KOPT-K1 (cell line): ENCODE results near the gene SLX4.
A peak's percentile ranks its signal among the peaks of the same experiment; 100 is the strongest.
"Not testable (repeated sequence)": the region's sequence is repeated elsewhere in the genome, so short reads cannot be mapped to it uniquely, and the experiment has no call there.

Source experiments
- H3K27ac ChIP-seq: fragments of 200-600 bp; sonication (generic); 2 replicates; pipeline ENCODE4 v1.5.1; 2016; ENCODE audit warnings: antibody characterized with exemption, mild to moderate bottlenecking, low read depth, low read length; ENCODE audit not compliant: poor library complexity, severe bottlenecking
- H3K36me3 ChIP-seq: fragments of 200-600 bp; sonication (generic); 2 replicates; pipeline ENCODE4 v1.5.1; 2017; ENCODE audit warnings: antibody characterized with exemption, mild to moderate bottlenecking, low read length, moderate library complexity; ENCODE audit not compliant: insufficient read depth
- H3K9me3 ChIP-seq: fragments of 200-600 bp; sonication (generic); 2 replicates; pipeline ENCODE4 v1.5.1; 2017; ENCODE audit warnings: antibody characterized with exemption, low read length, mild to moderate bottlenecking; ENCODE audit not compliant: insufficient read depth, poor library complexity, severe bottlenecking

The SLX4 gene

GRCh38 chr16:3611146-3611975 lies at the start of gene SLX4:
SLX4 (minus strand) TSS chr16:3611606; CDS start chr16:3608964, 2,642 bp downstream.
- Histone ChIP-seq H3K36me3 (peaks cover 29% of the 10 kb centered on the region), H3K9me3 (no peaks in the 10 kb centered on the region), H3K27ac (peak within 1 kb of the TSS; percentile 93)

- Histone ChIP-seq H3K9me3 (no peaks in the 10 kb centered on the region), H3K27ac (no peak overlapping the region), H3K36me3 (peaks cover 100% of the 10 kb centered on the region)
Measured at GRCh38 chr16:3659251-3659650, 47.8 kb upstream of the SLX4 start.

- Histone ChIP-seq H3K27ac (no peak overlapping the region), H3K9me3 (no peaks in the 10 kb centered on the region), H3K36me3 (peaks cover 97% of the 10 kb centered on the region)
Measured at GRCh38 chr16:3656491-3657468, 45.4 kb upstream of the SLX4 start.

- not testable (repeated sequence) for H3K27ac ChIP-seq, H3K9me3 ChIP-seq
- peaks cover 97% of the 10 kb centered on the region for H3K36me3 ChIP-seq
Measured at GRCh38 chr16:3656160-3656490, 44.7 kb upstream of the SLX4 start.

GRCh38 chr16:3655396-3656159 lies 44.2 kb upstream of the SLX4 start:
- no peaks in the 10 kb centered on the region for H3K9me3 ChIP-seq
- no peak overlapping the region for H3K27ac ChIP-seq
- peaks cover 97% of the 10 kb centered on the region for H3K36me3 ChIP-seq

- Histone ChIP-seq H3K9me3 (no peaks in the 10 kb centered on the region), H3K36me3 (peaks cover 91% of the 10 kb centered on the region), H3K27ac (no peak overlapping the region)
Measured at GRCh38 chr16:3655030-3655395, 43.6 kb upstream of the SLX4 start.

- Histone ChIP-seq H3K36me3 (peaks cover 85% of the 10 kb centered on the region), H3K9me3 (no peaks in the 10 kb centered on the region), H3K27ac (no peak within 1 kb of the TSS)
Measured at GRCh38 chr16:3654249-3654991, 43.0 kb upstream of the SLX4 start, which contains the start of gene DNASE1. DNASE1 (plus strand) TSS chr16:3654691; CDS start chr16:3655374, 683 bp downstream.

GRCh38 chr16:3652373-3653195 lies 41.2 kb upstream of the SLX4 start:
- H3K27ac ChIP-seq: no peak overlapping the region
- H3K9me3 ChIP-seq: no peaks in the 10 kb centered on the region
- peaks cover 67% of the 10 kb centered on the region for H3K36me3 ChIP-seq

GRCh38 chr16:3651461-3652372 lies 40.3 kb upstream of the SLX4 start:
- Histone ChIP-seq H3K36me3 (peaks cover 58% of the 10 kb centered on the region), H3K9me3 (no peaks in the 10 kb centered on the region), H3K27ac (no peak overlapping the region)

GRCh38 chr16:3650631-3651265 lies 39.3 kb upstream of the SLX4 start:
- H3K9me3 ChIP-seq: no peaks in the 10 kb centered on the region
- H3K27ac ChIP-seq: no peak overlapping the region
- H3K36me3 ChIP-seq: peaks cover 49% of the 10 kb centered on the region

GRCh38 chr16:3646348-3646920 lies 35.0 kb upstream of the SLX4 start:
- Histone ChIP-seq H3K9me3 (no peaks in the 10 kb centered on the region), H3K27ac (no peak overlapping the region), H3K36me3 (peaks cover 26% of the 10 kb centered on the region; the same call in 1 of the 2 replicates)
